HG02588 (cell line): ENCODE measurements around the gene CYB561D2.

Experiments
- ATAC-seq: cut with Tn5 transposase; IDR thresholded peaks from one replicate; pipeline ENCODE4 v1.9.1; 2021; ENCODE audit warnings: mild to moderate bottlenecking, moderate library complexity; ENCODE audit not compliant: unreplicated experiment

The CYB561D2 gene

GRCh38 chr3:50323092-50323600 is 27.5 kb upstream of the CYB561D2 start:
- ATAC-seq = no peak

GRCh38 chr3:50323614-50324199 is 27.0 kb upstream of the CYB561D2 start:
- no peak for ATAC-seq

DNA sequence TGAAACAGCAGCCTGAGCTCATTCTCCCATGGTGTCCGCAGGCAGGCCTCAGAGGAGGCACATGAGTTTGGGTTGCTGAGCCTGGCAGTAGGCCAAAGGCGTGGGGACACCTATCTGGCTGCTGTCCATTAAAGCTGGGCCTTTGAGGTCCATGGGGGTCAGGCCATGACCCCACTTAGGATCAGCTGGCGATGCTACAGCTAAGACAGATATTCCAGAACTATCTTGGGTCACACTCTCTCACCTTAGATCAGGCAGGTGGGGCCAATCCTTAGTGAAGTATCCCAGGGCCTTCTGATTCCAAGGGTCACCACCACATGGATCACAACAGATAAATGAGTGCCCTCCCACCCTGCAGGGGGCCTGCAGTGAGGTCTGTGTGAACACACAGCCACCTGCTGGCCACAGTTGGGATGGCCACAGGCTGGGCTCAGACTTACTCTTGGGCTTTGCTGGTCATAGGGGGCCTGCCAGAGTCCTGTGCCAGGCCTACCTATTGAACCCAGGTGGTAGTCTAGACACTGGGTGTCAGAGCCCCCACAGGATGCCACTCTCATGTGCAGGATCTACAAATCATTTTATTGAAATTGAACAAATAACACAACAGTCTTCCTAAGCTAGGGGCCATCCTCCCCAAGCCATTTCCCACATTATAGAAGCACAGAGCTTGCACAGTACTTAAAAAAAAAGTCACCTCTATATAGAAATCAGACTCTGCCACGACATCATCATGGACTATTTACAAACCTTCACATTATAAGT is 26.1 kb upstream of the CYB561D2 start:
- no peak for ATAC-seq

GRCh38 chr3:50325113-50325480 is 25.6 kb upstream of the CYB561D2 start:
- ATAC-seq = no peak

GRCh38 chr3:50325497-50326181 is 25.0 kb upstream of the CYB561D2 start:
- ATAC-seq = no peak

DNA sequence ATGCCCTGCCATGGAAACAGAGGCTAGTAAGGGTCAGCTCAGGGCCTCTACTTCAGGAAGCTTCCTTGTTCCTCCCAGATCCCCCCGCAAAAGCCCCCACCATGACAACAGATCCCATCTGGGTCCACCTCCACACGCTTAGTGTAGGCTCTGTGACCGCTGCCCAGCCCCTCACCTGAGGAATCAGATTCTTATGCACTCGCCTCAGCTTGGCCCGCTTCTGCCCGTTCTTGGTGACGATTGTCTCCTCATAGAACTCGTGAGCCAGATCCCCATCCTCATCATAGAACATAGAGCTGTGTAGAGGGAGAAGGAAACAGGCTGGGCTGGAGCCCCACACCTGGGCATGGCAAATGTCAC is 24.5 kb upstream of the CYB561D2 start:
- no peak for ATAC-seq

DNA sequence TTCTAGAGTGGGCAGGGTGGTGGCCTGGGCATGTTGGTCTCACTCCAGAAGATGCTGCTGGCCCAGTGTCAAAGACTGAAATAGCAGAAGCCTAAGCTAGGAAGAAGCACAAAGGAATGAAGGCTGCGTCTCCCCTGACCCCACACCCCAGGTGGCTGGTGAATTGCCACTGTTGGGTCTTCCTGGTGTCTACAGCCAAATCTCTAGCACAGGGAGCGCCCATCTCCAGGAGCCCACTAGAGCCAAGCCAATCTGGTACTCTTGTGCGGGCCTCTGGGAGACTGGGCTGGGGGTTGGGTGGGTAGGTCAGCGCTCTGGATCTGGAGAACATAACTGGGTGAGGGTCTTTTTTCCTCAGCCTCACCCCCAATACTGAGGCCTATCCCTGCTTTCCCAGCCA is 23.5 kb upstream of the CYB561D2 start:
- ATAC-seq = no peak

- ATAC-seq = peak; percentile 79
Measured at GRCh38 chr3:50327943-50328691, 22.5 kb upstream of the CYB561D2 start, which contains the start of gene TUSC2. Gene TUSC2, minus strand, starts transcription at chr3:50328223. Its CDS starts 124 bp downstream, at chr3:50328099.

DNA sequence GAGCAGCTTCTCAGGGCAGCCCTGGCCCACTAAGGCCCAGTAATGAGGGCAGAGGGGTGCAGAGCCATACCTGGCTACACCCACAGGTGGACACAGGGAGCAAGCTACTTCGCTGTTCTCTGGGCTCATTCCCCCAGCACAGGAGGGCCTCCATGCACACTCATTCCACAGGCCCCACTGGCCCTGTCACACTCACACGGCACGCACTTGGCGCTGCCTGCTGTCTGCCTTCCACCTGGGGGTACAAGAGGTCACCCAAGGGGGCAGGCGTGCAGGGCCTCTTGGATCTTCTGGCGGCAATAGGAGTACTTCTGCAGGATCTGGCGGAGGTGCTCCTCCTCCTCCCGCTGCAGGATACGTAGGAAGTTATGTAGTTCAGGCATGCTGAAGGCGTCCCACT is 20.3 kb upstream of the CYB561D2 start:
- no peak for ATAC-seq

DNA sequence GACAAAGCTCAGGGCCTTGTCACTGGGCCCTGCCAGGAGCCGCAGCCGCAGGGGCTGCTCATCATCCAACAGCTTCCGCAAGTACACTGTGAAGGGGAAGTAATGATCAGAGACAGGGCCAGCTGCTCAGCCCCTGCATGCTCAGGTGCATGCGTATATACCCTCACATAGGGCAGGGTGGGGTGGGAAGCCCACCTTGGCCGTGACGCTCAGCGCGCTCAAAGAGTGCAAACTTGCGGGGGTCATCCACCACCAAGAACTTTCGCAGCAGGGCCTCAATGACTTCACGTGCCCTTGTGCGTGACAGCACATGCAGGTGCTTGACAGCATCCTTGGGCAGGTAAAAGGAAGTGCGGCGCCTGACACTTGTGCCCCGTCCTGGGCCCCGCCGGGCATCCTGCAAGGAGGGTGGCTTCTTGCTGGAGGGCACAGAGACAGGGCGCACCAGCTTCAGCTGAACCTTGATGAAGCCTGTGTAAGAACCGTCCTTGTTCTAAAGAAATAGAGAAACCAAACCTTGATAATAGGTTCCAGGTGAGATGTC is 19.2 kb upstream of the CYB561D2 start:
- ATAC-seq = no peak

DNA sequence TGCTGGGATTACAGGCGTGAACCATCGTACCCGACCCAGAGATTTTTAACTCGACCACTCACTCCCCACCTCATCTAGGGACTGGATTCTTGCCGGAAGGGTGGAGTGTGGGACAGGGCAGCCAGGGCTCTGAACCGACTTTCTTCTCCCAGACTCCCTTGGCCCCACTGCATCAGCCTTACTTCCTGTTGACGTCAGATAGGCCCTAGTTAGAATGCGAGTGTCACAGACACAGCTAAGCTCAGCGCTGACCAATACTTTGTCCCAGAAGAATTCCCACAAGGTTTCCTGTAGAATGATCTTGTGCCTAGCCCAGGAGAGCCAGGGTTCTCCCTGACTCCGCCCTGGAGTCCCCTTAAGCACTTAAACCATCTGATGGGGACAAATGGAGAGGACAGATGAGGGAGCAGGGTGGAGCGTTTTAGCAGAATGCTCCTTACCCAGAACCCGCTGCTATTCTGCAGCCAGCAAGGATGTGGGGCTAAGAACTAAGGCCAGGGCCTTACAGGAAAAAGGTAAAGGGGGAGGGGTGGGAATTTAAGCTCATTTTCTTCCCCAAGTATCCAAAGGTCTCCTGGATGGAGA is 16.8 kb upstream of the CYB561D2 start:
- no peak for ATAC-seq

- ATAC-seq = no peak
Measured at GRCh38 chr3:50334339-50335075, 16.2 kb upstream of the CYB561D2 start.

- peak; percentile 27 for ATAC-seq
Measured at GRCh38 chr3:50336452-50337174, 14.0 kb upstream of the CYB561D2 start.

- peak; percentile 73 for ATAC-seq
Measured at GRCh38 chr3:50337175-50337861, 13.3 kb upstream of the CYB561D2 start.

DNA sequence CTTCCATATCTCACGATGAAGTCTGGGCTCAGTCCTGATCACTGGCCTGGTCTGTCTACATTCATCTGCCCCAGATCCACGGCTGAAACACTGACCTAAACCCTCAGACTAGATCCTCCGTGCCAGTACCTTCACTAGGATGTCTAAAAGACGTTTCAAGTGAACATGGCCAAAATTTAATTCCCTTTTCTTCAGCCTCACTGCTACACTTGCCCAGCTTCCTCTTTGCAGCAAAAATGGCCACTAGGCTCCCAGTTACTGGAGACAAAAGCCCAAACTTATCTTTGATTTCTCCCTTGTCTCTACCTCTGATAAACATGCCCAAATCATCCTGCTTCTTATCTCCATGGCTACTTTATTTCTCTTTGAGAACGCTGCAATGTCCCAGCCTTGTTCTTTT is 11.7 kb upstream of the CYB561D2 start:
- ATAC-seq = no peak

- no peak for ATAC-seq
Measured at GRCh38 chr3:50339485-50340146, 11.0 kb upstream of the CYB561D2 start.

DNA sequence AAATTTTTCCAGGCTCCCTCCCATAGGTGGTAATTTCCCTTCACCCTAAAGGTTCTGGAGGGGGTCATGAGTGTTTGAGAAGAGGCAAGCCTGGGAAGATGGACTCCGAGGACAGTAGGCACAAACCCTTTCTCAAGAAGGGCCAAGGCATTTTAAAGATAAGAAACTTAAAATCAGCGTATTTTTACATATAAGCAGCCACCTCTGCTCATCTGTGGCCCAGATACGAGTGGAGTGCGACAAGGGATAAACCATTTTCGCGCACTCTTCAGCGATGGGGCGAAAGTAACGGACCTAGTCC is 10.6 kb upstream of the CYB561D2 start:
- no peak for ATAC-seq
